Right lobe of liver (tissue), 4 donors: ENCODE measurements around the gene PLA2R1.

ENCODE experiments used
- CTCF ChIP-seq, 4 donors: fragments of 200-600 bp in 3 of 4; fragments of 450-650 bp in 1 of 4; IDR thresholded peaks; one replicate each; pipeline versions ENCODE4 v1.5.1 to v1.8.0; 2016 to 2022; ENCODE audit warnings: antibody characterized with exemption in 4 of 4, mild to moderate bottlenecking in 2 of 4
- POLR2A ChIP-seq: fragments of 450-650 bp; IDR thresholded peaks from one replicate; pipeline ENCODE4 v1.6.1; 2017; ENCODE audit warnings: antibody characterized with exemption, mild to moderate bottlenecking
- donor health status: DM: no; HTN: no; CAD: no.
- donor health status: DM: no; HTN: no; CAD: no.
- donor health status: DM: no; HTN: yes; CAD: no.

GRCh38 chr2:159912580-159912979, 149.8 kb downstream of the PLA2R1 start:
- no peak for TF ChIP-seq CTCF (IDR thresholded peaks at IDR 0.05)
- no peak for TF ChIP-seq POLR2A
